Hematopoietic multipotent progenitor cell treated with erythropoietin and hydrocortisone succinate and interleukin-3 and kit ligand, for 6 days (in vitro differentiated cells): ENCODE measurements around the gene KANSL2.
A peak's percentile ranks its signal among the peaks of the same experiment; 100 is the strongest.
"Not testable (repeated sequence)": the region's sequence is repeated elsewhere in the genome, so short reads cannot be mapped to it uniquely, and the experiment has no call there.

Experiments
- DNase-seq: peaks from one replicate; pipeline ENCODE4 v3.0.0-alpha.2; 2015

The KANSL2 gene

GRCh38 chr12:48682927-48683326 lies 889 bp upstream of the KANSL2 start:
- no peak for DNase-seq

- DNase-seq: not testable (repeated sequence)
Observed at GRCh38 chr12:48682533-48682905, 481 bp upstream of the KANSL2 start.

- DNase-seq: peak; percentile 59
Observed at GRCh38 chr12:48681399-48681709, 684 bp downstream of the KANSL2 start.

GRCh38 chr12:48680861-48681260 lies 1.2 kb downstream of the KANSL2 start:
- DNase-seq: no peak

GRCh38 chr12:48678551-48679185 lies 3.4 kb downstream of the KANSL2 start:
- DNase-seq: no peak

- no peak for DNase-seq
Observed at GRCh38 chr12:48671231-48671856, 10.7 kb downstream of the KANSL2 start.

GRCh38 chr12:48668996-48669395 lies 13.0 kb downstream of the KANSL2 start:
- no peak for DNase-seq

- no peak for DNase-seq
Observed at GRCh38 chr12:48659863-48660262, 22.2 kb downstream of the KANSL2 start.

- DNase-seq: no peak
Observed at GRCh38 chr12:48651681-48652080, 30.4 kb downstream of the KANSL2 start.

GRCh38 chr12:48645354-48645753 lies 36.7 kb downstream of the KANSL2 start:
- DNase-seq: not testable (repeated sequence)

GRCh38 chr12:48643011-48643410 lies 39.0 kb downstream of the KANSL2 start:
- no peak for DNase-seq

- not testable (repeated sequence) for DNase-seq
Observed at GRCh38 chr12:48641752-48642555, 40.1 kb downstream of the KANSL2 start.

GRCh38 chr12:48640854-48641253 lies 41.2 kb downstream of the KANSL2 start:
- DNase-seq: no peak

GRCh38 chr12:48640428-48640827 lies 41.6 kb downstream of the KANSL2 start:
- DNase-seq: no peak

- no peak for DNase-seq
Observed at GRCh38 chr12:48631071-48631470, 51.0 kb downstream of the KANSL2 start.

- no peak for DNase-seq
Observed at GRCh38 chr12:48630346-48630745, 51.7 kb downstream of the KANSL2 start.

- DNase-seq: no peak
Observed at GRCh38 chr12:48629541-48629940, 52.5 kb downstream of the KANSL2 start.

GRCh38 chr12:48627556-48627955 lies 54.5 kb downstream of the KANSL2 start:
- no peak for DNase-seq

GRCh38 chr12:48622997-48623396 lies 59.0 kb downstream of the KANSL2 start:
- DNase-seq: not testable (repeated sequence)

GRCh38 chr12:48618541-48618940 lies 63.5 kb downstream of the KANSL2 start:
- DNase-seq: peak; percentile 87

GRCh38 chr12:48615681-48616080 lies 66.4 kb downstream of the KANSL2 start:
- DNase-seq: no peak

GRCh38 chr12:48613321-48613720 lies 68.7 kb downstream of the KANSL2 start:
- no peak for DNase-seq
